Measurements from ENCODE around the gene FNDC1. TPM values are rescaled to one million over a fixed set of nuclear protein-coding genes. Genes with fewer than 3 reads are reported as not detected.

The FNDC1 gene
- total RNA-seq, 1 donor from 2014 or later, result not detected

- DNase-seq (ENCODE audit: low read depth), result no peak
These were observed 11.8 kb upstream of the FNDC1 start for GRCh38 chr6:159157431-159157830.

GRCh38 chr6:159161839-159162238 lies 7.4 kb upstream of the FNDC1 start:
- no peak for DNase-seq (ENCODE audit: low read depth)

- peak; percentile 40 for DNase-seq (ENCODE audit: low read depth)
These were observed 5.3 kb upstream of the FNDC1 start for GRCh38 chr6:159163901-159164370.

- no peak for DNase-seq (ENCODE audit: low read depth)
These were observed 536 bp upstream of the FNDC1 start for GRCh38 chr6:159168536-159169192.

GRCh38 chr6:159169557-159170332 lies 545 bp downstream of the FNDC1 start:
- no peak for DNase-seq (ENCODE audit: low read depth)

GRCh38 chr6:159170333-159170672 lies 1.1 kb downstream of the FNDC1 start:
- no peak for DNase-seq (ENCODE audit: low read depth)

- peak; percentile 58 for DNase-seq (ENCODE audit: low read depth)
These were observed 2.0 kb downstream of the FNDC1 start for GRCh38 chr6:159170999-159171712.

GRCh38 chr6:159172091-159172491 lies 2.9 kb downstream of the FNDC1 start:
- no peak for DNase-seq (ENCODE audit: low read depth)

- DNase-seq (ENCODE audit: low read depth), result peak; percentile 75
These were observed 5.2 kb downstream of the FNDC1 start for GRCh38 chr6:159174263-159174969.

- no peak for DNase-seq (ENCODE audit: low read depth)
These were observed 7.7 kb downstream of the FNDC1 start for GRCh38 chr6:159176913-159177312.

- no peak for DNase-seq (ENCODE audit: low read depth)
These were observed 9.6 kb downstream of the FNDC1 start for GRCh38 chr6:159178847-159179246.

GRCh38 chr6:159180001-159180400 lies 10.8 kb downstream of the FNDC1 start:
- DNase-seq (ENCODE audit: low read depth), result no peak

- no peak for DNase-seq (ENCODE audit: low read depth)
These were observed 12.7 kb downstream of the FNDC1 start for GRCh38 chr6:159181914-159182313.

GRCh38 chr6:159184559-159184958 lies 15.4 kb downstream of the FNDC1 start:
- peak; percentile 38 for DNase-seq (ENCODE audit: low read depth)

GRCh38 chr6:159190460-159190859 lies 21.3 kb downstream of the FNDC1 start:
- no peak for DNase-seq (ENCODE audit: low read depth)

GRCh38 chr6:159193923-159194322 lies 24.7 kb downstream of the FNDC1 start:
- no peak for DNase-seq (ENCODE audit: low read depth)

GRCh38 chr6:159194421-159194820 lies 25.2 kb downstream of the FNDC1 start:
- no peak for DNase-seq (ENCODE audit: low read depth)

- no peak for DNase-seq (ENCODE audit: low read depth)
These were observed 27.3 kb downstream of the FNDC1 start for GRCh38 chr6:159196430-159196975.

- no peak for DNase-seq (ENCODE audit: low read depth)
These were observed 28.1 kb downstream of the FNDC1 start for GRCh38 chr6:159197251-159197650.

- DNase-seq (ENCODE audit: low read depth), result no peak
These were observed 32.1 kb downstream of the FNDC1 start for GRCh38 chr6:159201336-159201735.

- DNase-seq (ENCODE audit: low read depth), result peak; percentile 57
These were observed 34.3 kb downstream of the FNDC1 start for GRCh38 chr6:159203304-159204005.

Measured in myocyte (in vitro differentiated cells).